ENCODE measurements around the gene PRODH2. TPM values are rescaled to one million over a fixed set of nuclear protein-coding genes. Genes with fewer than 3 reads are reported as not detected.

Gene PRODH2
- total RNA-seq, 1 experiment from 2014 or later = not detected

- Histone ChIP-seq H3K27ac (no peak overlapping the region), H3K27me3 (ENCODE audit: insufficient read depth, low read depth) (no peaks in the 10 kb centered on the region; the same call in 1 of the 2 replicates), H2AFZ (no peak overlapping the region), H3F3A (ENCODE audit: insufficient read depth, low read depth) (0 out of 2 replicates have a peak, but pooled peaks cover 9% of the 10 kb centered on the region), H3K4me3 (no peak overlapping the region), H3K9me3 (ENCODE audit: insufficient read depth, low read depth) (no peaks in the 10 kb centered on the region), H4K20me1 (ENCODE audit: insufficient read depth) (no peaks in the 10 kb centered on the region), H3K79me2 (ENCODE audit: low read depth) (no peaks in the 10 kb centered on the region), H3K4me1 (replicated peaks; ENCODE audit: insufficient read depth) (no peaks in the 10 kb centered on the region), H3K9me2 (ENCODE audit: insufficient read depth) (no peaks in the 10 kb centered on the region), H3K36me3 (ENCODE audit: low read depth) (no peaks in the 10 kb centered on the region), H3K4me2 (no peak overlapping the region)
- CTCF ChIA-PET = no interaction called here
- intact Hi-C loops (cut with micrococcal nuclease; ENCODE audit: unreplicated experiment) = no loop called here
- TF ChIP-seq EZH2 (IDR thresholded peaks at IDR 0.05; ENCODE audit: low read depth) (no peak), CTCF (conservative IDR thresholded peaks at IDR 0.05) (no peak)
- DNase-seq = no peak
- no TSS peak for BruUV-seq (replicated peaks)
- POLR2A ChIA-PET (ENCODE audit: unreplicated experiment) = no interaction called here
Measured at GRCh38 chr19:35780717-35781116, 31.9 kb downstream of the PRODH2 start.

DNA sequence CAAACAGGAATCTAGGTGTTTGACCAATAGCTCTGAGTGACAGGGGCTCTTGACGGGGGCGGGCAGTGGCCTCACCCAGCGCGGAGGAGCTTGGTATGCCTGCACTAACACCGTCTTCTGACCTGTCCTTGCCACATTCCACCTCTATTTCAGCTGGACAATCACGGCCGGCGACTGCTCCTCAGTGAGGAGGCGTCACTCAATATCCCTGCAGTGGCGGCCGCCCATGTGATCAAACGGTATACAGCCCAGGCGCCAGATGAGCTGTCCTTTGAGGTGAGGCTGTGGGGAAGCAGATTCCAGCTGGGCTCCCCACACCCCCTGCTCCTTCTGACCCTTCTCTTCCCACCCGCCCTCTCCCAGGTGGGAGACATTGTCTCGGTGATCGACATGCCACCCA, 32.6 kb downstream of the PRODH2 start:
- Histone ChIP-seq H3K4me3 (no peak overlapping the region), H3K9me2 (ENCODE audit: insufficient read depth) (no peaks in the 10 kb centered on the region), H3K79me2 (ENCODE audit: low read depth) (no peaks in the 10 kb centered on the region), H3F3A (ENCODE audit: insufficient read depth, low read depth) (0 out of 2 replicates have a peak, but pooled peaks cover 9% of the 10 kb centered on the region), H3K27ac (no peak overlapping the region), H2AFZ (no peak overlapping the region), H3K9me3 (ENCODE audit: insufficient read depth, low read depth) (no peaks in the 10 kb centered on the region), H3K4me1 (replicated peaks; ENCODE audit: insufficient read depth) (no peaks in the 10 kb centered on the region), H4K20me1 (ENCODE audit: insufficient read depth) (no peaks in the 10 kb centered on the region), H3K27me3 (ENCODE audit: insufficient read depth, low read depth) (no peaks in the 10 kb centered on the region; the same call in 1 of the 2 replicates), H3K4me2 (no peak overlapping the region), H3K36me3 (ENCODE audit: low read depth) (no peaks in the 10 kb centered on the region)
- BruUV-seq (replicated peaks) = no TSS peak
- CTCF ChIA-PET = no interaction called here
- DNase-seq = no peak
- intact Hi-C loops (cut with micrococcal nuclease; ENCODE audit: unreplicated experiment) = no loop called here
- TF ChIP-seq EZH2 (IDR thresholded peaks at IDR 0.05; ENCODE audit: low read depth) (no peak), CTCF (conservative IDR thresholded peaks at IDR 0.05) (no peak)
- POLR2A ChIA-PET (ENCODE audit: unreplicated experiment) = no interaction called here

DNA sequence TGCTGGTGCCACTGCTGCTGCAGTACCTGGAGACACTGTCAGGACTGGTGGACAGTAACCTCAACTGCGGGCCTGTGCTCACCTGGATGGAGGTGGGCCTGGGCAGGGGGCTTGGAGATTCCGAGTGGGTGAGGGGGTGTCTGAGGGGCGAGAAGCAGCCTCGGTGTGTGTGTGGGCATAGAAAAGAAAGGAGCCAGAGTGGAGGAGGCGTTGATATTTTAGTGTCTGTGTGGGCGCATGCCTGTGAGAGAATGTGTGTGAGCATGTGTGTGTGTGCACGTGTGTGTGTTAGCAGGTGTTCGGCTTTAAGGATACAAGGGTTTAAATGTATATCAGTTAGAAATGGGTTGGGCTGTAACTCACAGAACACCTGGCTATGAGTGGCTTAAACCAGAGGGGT, 33.6 kb downstream of the PRODH2 start:
- Histone ChIP-seq H3K27ac (no peak overlapping the region), H3K27me3 (ENCODE audit: insufficient read depth, low read depth) (no peaks in the 10 kb centered on the region; the same call in 1 of the 2 replicates), H3K4me2 (no peak overlapping the region), H4K20me1 (ENCODE audit: insufficient read depth) (no peaks in the 10 kb centered on the region), H3K9me2 (ENCODE audit: insufficient read depth) (no peaks in the 10 kb centered on the region), H3K4me1 (replicated peaks; ENCODE audit: insufficient read depth) (no peaks in the 10 kb centered on the region), H3K9me3 (ENCODE audit: insufficient read depth, low read depth) (no peaks in the 10 kb centered on the region), H3K4me3 (no peak overlapping the region), H3F3A (ENCODE audit: insufficient read depth, low read depth) (0 out of 2 replicates have a peak, but pooled peaks cover 9% of the 10 kb centered on the region), H3K79me2 (ENCODE audit: low read depth) (no peaks in the 10 kb centered on the region), H3K36me3 (ENCODE audit: low read depth) (no peaks in the 10 kb centered on the region), H2AFZ (no peak overlapping the region)
- intact Hi-C loops (cut with micrococcal nuclease; ENCODE audit: unreplicated experiment) = no loop called here
- DNase-seq = no peak
- TF ChIP-seq EZH2 (IDR thresholded peaks at IDR 0.05; ENCODE audit: low read depth) (no peak), CTCF (conservative IDR thresholded peaks at IDR 0.05) (no peak)
- BruUV-seq (replicated peaks) = no TSS peak
- CTCF ChIA-PET = no interaction called here
- POLR2A ChIA-PET (ENCODE audit: unreplicated experiment) = no interaction called here
